Stimulated activated CD4-positive, alpha-beta T cell treated with anti-CD3 and anti-CD28 coated beads, TNF-alpha, amount 100 ng/mL, for 4 hours (primary cell): ENCODE data around the gene SLC25A28.

ENCODE experiments used
- DNase-seq, 3 experiments: peaks; one replicate each; pipeline ENCODE4 v3.0.0-alpha.2; 2020; ENCODE audit warnings: low read depth in 3 of 3

SLC25A28 gene

GRCh38 chr10:99590799-99591198 is 29.4 kb downstream of the SLC25A28 start:
- no peak for DNase-seq

- DNase-seq = no peak
These were observed 36.6 kb downstream of the SLC25A28 start for GRCh38 chr10:99583687-99584086.

- no peak for DNase-seq
These were observed 37.9 kb downstream of the SLC25A28 start for GRCh38 chr10:99582255-99582770.

GRCh38 chr10:99579971-99580370 is 40.3 kb downstream of the SLC25A28 start:
- DNase-seq = no peak

- no peak for DNase-seq
These were observed 46.4 kb downstream of the SLC25A28 start for GRCh38 chr10:99573790-99574189.

GRCh38 chr10:99571816-99572215 is 48.4 kb downstream of the SLC25A28 start:
- DNase-seq = no peak

GRCh38 chr10:99569961-99570360 is 50.3 kb downstream of the SLC25A28 start:
- no peak for DNase-seq

- DNase-seq = no peak
These were observed 50.8 kb downstream of the SLC25A28 start for GRCh38 chr10:99569253-99569939.

- DNase-seq = no peak
These were observed 55.1 kb downstream of the SLC25A28 start for GRCh38 chr10:99565166-99565565.

GRCh38 chr10:99564361-99564760 is 55.9 kb downstream of the SLC25A28 start:
- no peak for DNase-seq

- DNase-seq = no peak
These were observed 57.6 kb downstream of the SLC25A28 start for GRCh38 chr10:99562631-99563030.
